Neural progenitor cell (in vitro differentiated cells): ENCODE measurements around the gene CERS6. TPM values are rescaled to one million over a fixed set of nuclear protein-coding genes. Genes with fewer than 3 reads are reported as not detected.

Experiments used
- DNase-seq: peaks from one replicate; pipeline ENCODE4 v3.0.0-alpha.2; 2016; ENCODE audit warnings: low spot score
- H2AFZ ChIP-seq: fragments of 200-600 bp; sonication (generic); replicated peaks from 2 replicates; pipeline ENCODE4 v1.6.1; 2016; ENCODE audit warnings: antibody characterized with exemption
- H3F3A ChIP-seq: fragments of 200-600 bp; sonication (generic); 2 replicates; pipeline ENCODE4 v1.6.1; 2016; ENCODE audit warnings: antibody characterized with exemption, low read depth
- H3K27ac ChIP-seq: fragments of 200-600 bp; sonication (generic); 2 replicates; pipeline ENCODE4 v1.5.1; 2016; ENCODE audit warnings: mild to moderate bottlenecking
- H3K27me3 ChIP-seq: fragments of 200-600 bp; sonication (generic); 2 replicates; pipeline ENCODE4 v1.6.1; 2016; ENCODE audit warnings: mild to moderate bottlenecking, moderate library complexity
- H3K36me3 ChIP-seq: fragments of 200-600 bp; sonication (generic); 2 replicates; pipeline ENCODE4 v1.5.1; 2016
- H3K4me1 ChIP-seq: fragments of 200-600 bp; sonication (generic); 2 replicates; pipeline ENCODE4 v1.6.1; 2016; ENCODE audit warnings: mixed run types
- H3K4me2 ChIP-seq: fragments of 200-600 bp; sonication (generic); 2 replicates; pipeline ENCODE4 v1.6.1; 2016
- H3K4me3 ChIP-seq: fragments of 200-600 bp; sonication (generic); 2 replicates; pipeline ENCODE4 v1.5.1; 2016
- H3K79me2 ChIP-seq: fragments of 200-600 bp; sonication (generic); 2 replicates; pipeline ENCODE4 v1.6.1; 2016; ENCODE audit warnings: low read depth
- H3K9ac ChIP-seq: fragments of 200-600 bp; sonication (generic); 2 replicates; pipeline ENCODE4 v1.6.1; 2016
- H3K9me3 ChIP-seq: fragments of 200-600 bp; sonication (generic); 2 replicates; pipeline ENCODE4 v1.5.1; 2016; ENCODE audit warnings: low read depth
- H4K20me1 ChIP-seq: fragments of 200-600 bp; sonication (generic); 2 replicates; pipeline ENCODE4 v1.6.1; 2016; ENCODE audit warnings: low read depth
- H3K27ac Mint-ChIP-seq: 3 replicates; pipeline ENCODE4 v1.8.0; 2021; ENCODE audit warnings: mixed read lengths
- H3K27me3 Mint-ChIP-seq: 2 replicates; pipeline ENCODE4 v1.8.0; 2022; ENCODE audit warnings: low read depth, mild to moderate bottlenecking, inconsistent platforms, moderate library complexity, mixed read lengths; ENCODE audit not compliant: insufficient read depth
- H3K36me3 Mint-ChIP-seq: 3 replicates; pipeline ENCODE4 v1.8.0; 2021; ENCODE audit warnings: mixed read lengths
- H3K4me1 Mint-ChIP-seq: 3 replicates; pipeline ENCODE4 v1.8.0; 2021; ENCODE audit warnings: mixed read lengths
- H3K4me3 Mint-ChIP-seq: 3 replicates; pipeline ENCODE4 v1.8.0; 2021; ENCODE audit warnings: mild to moderate bottlenecking, moderate library complexity, mixed read lengths
- H3K9me3 Mint-ChIP-seq: 3 replicates; pipeline ENCODE4 v1.8.0; 2020; ENCODE audit warnings: mixed read lengths
- CTCF ChIP-seq: fragments of 200-600 bp; sonication (generic); IDR thresholded peaks from 2 replicates; pipeline ENCODE4 v1.5.1; 2017; ENCODE audit warnings: antibody characterized with exemption, mild to moderate bottlenecking
- EZH2 ChIP-seq: fragments of 200-600 bp; sonication (generic); IDR thresholded peaks from 2 replicates; pipeline ENCODE4 v1.6.1; 2017; ENCODE audit warnings: antibody characterized with exemption, mild to moderate bottlenecking, moderate library complexity
- EZH2phosphoT487 ChIP-seq: fragments of 200-600 bp; sonication (generic); IDR thresholded peaks from 2 replicates; pipeline ENCODE4 v1.6.1; 2017; ENCODE audit warnings: antibody characterized with exemption
- total RNA-seq: library from RNA; depleted of rRNA; stranded (reverse); fragments of >200 nt; gene quantifications from 2 replicates; pipeline ENCODE4 v1.2.3, GENCODE V29; 2015; ENCODE audit warnings: low replicate concordance

The CERS6 gene
- total RNA-seq, 1 donor from 2014 or later: 50.8 TPM

GRCh38 chr2:168583710-168584521, 127.8 kb downstream of the CERS6 start:
- Histone ChIP-seq H3K9me3 (no peaks in the 10 kb centered on the region), H3K27ac (no peak overlapping the region), H3K27me3 (no peaks in the 10 kb centered on the region), H3K4me2 (no peak overlapping the region), H3K36me3 (no peaks in the 10 kb centered on the region), H3K4me1 (peaks cover 4% of the 10 kb centered on the region), H3K4me3 (no peak overlapping the region), H3K9ac (no peak overlapping the region), H4K20me1 (no peaks in the 10 kb centered on the region), H2AFZ (no peak overlapping the region), H3K79me2 (peaks cover 19% of the 10 kb centered on the region), H3F3A (no peaks in the 10 kb centered on the region)
- Mint-ChIP-seq H3K4me3 (no peak overlapping the region), H3K36me3 (peaks cover 6% of the 10 kb centered on the region), H3K27me3 (no peaks in the 10 kb centered on the region), H3K9me3 (no peaks in the 10 kb centered on the region), H3K27ac (no peak overlapping the region), H3K4me1 (no peaks in the 10 kb centered on the region)
- DNase-seq: no peak
- no peak for TF ChIP-seq EZH2phosphoT487
- no peak for TF ChIP-seq CTCF
- TF ChIP-seq EZH2: no peak

- Mint-ChIP-seq H3K36me3 (peaks cover 6% of the 10 kb centered on the region), H3K27me3 (no peaks in the 10 kb centered on the region), H3K4me1 (no peaks in the 10 kb centered on the region), H3K9me3 (no peaks in the 10 kb centered on the region), H3K4me3 (no peak overlapping the region), H3K27ac (no peak overlapping the region)
- Histone ChIP-seq H3K4me1 (peaks cover 10% of the 10 kb centered on the region), H3K27ac (no peak overlapping the region), H2AFZ (no peak overlapping the region), H3K79me2 (peaks cover 16% of the 10 kb centered on the region), H3K27me3 (no peaks in the 10 kb centered on the region), H3K9me3 (no peaks in the 10 kb centered on the region), H3K4me3 (no peak overlapping the region), H3K36me3 (no peaks in the 10 kb centered on the region), H3K9ac (no peak overlapping the region), H3F3A (no peaks in the 10 kb centered on the region), H4K20me1 (no peaks in the 10 kb centered on the region), H3K4me2 (no peak overlapping the region)
- TF ChIP-seq CTCF (no peak), EZH2 (no peak), EZH2phosphoT487 (no peak)
- DNase-seq: no peak
These were observed 128.8 kb downstream of the CERS6 start for GRCh38 chr2:168584911-168585310.

- TF ChIP-seq CTCF (no peak), EZH2 (no peak), EZH2phosphoT487 (no peak)
- Histone ChIP-seq H3K27ac (no peak overlapping the region), H3K36me3 (no peaks in the 10 kb centered on the region), H3K27me3 (no peaks in the 10 kb centered on the region), H3F3A (no peaks in the 10 kb centered on the region), H3K9ac (no peak overlapping the region), H2AFZ (no peak overlapping the region), H3K9me3 (no peaks in the 10 kb centered on the region), H3K79me2 (peaks cover 11% of the 10 kb centered on the region), H3K4me1 (peaks cover 10% of the 10 kb centered on the region), H4K20me1 (no peaks in the 10 kb centered on the region), H3K4me3 (no peak overlapping the region), H3K4me2 (no peak overlapping the region)
- peaks cover 6% of the 10 kb centered on the region for H3K36me3 Mint-ChIP-seq
- no peaks in the 10 kb centered on the region for H3K9me3 Mint-ChIP-seq
- H3K27ac Mint-ChIP-seq: no peak overlapping the region
- H3K4me3 Mint-ChIP-seq: no peak overlapping the region
- no peaks in the 10 kb centered on the region for H3K4me1 Mint-ChIP-seq
- no peaks in the 10 kb centered on the region for H3K27me3 Mint-ChIP-seq
- DNase-seq: no peak
These were observed 129.6 kb downstream of the CERS6 start for GRCh38 chr2:168585700-168586099.
